Skin epidermis (tissue), 12 donors: ENCODE measurements around the gene PRKG2.

Experiments used
- H3K27ac ChIP-seq, 21 experiments: fragments of 200-600 bp; sonication (generic) in 11 of 21; one replicate each; pipeline ENCODE4 v1.5.0; 2020; ENCODE audit warnings: mild to moderate bottlenecking in 3 of 21, inconsistent platforms in 2 of 21, moderate library complexity in 2 of 21
- H3K4me3 ChIP-seq, 7 experiments: fragments of 200-600 bp; sonication (generic) in 2 of 7; one replicate each; pipeline ENCODE4 v1.5.0; 2020; ENCODE audit warnings: inconsistent platforms in 2 of 7, mild to moderate bottlenecking in 2 of 7, moderate library complexity in 1 of 7

PRKG2 gene

GRCh38 chr4:81164623-81165416 lies 50.2 kb downstream of the PRKG2 start:
- H3K4me3 ChIP-seq, result no peak overlapping the region
- H3K27ac ChIP-seq, result peak overlapping the region in 3 of 21 experiments; percentile 7 to 51 (median 8)

- H3K27ac ChIP-seq, result no peak overlapping the region
- no peak overlapping the region for H3K4me3 ChIP-seq
Observed at GRCh38 chr4:81164126-81164525, 50.9 kb downstream of the PRKG2 start.

- H3K4me3 ChIP-seq, result no peak overlapping the region
- H3K27ac ChIP-seq, result no peak overlapping the region
Observed at GRCh38 chr4:81162752-81163458, 52.1 kb downstream of the PRKG2 start.

GRCh38 chr4:81153714-81154323 lies 61.2 kb downstream of the PRKG2 start:
- H3K27ac ChIP-seq, result peak overlapping the region in 11 of 21 experiments; percentile 18 to 74 (median 58)
- peak overlapping the region in 5 of 7 experiments; percentile 12 to 42 (median 36) for H3K4me3 ChIP-seq

- Histone ChIP-seq H3K27ac (peak overlapping the region in 4 of 21 experiments; percentile 28 to 73 (median 64)), H3K4me3 (peak overlapping the region in 4 of 7 experiments; percentile 23 to 42 (median 37))
Observed at GRCh38 chr4:81152839-81153713, 61.9 kb downstream of the PRKG2 start.

GRCh38 chr4:81149976-81150375 lies 65.0 kb downstream of the PRKG2 start:
- Histone ChIP-seq H3K4me3 (no peak overlapping the region), H3K27ac (no peak overlapping the region)

- Histone ChIP-seq H3K27ac (no peak overlapping the region), H3K4me3 (no peak overlapping the region)
Observed at GRCh38 chr4:81148576-81148975, 66.4 kb downstream of the PRKG2 start.

- Histone ChIP-seq H3K4me3 (no peak overlapping the region), H3K27ac (no peak overlapping the region)
Observed at GRCh38 chr4:81146466-81146865, 68.6 kb downstream of the PRKG2 start.

- no peak overlapping the region for H3K27ac ChIP-seq
- no peak overlapping the region for H3K4me3 ChIP-seq
Observed at GRCh38 chr4:81143183-81143582, 71.8 kb downstream of the PRKG2 start.

GRCh38 chr4:81142744-81143143 lies 72.3 kb downstream of the PRKG2 start:
- H3K27ac ChIP-seq, result no peak overlapping the region
- no peak overlapping the region for H3K4me3 ChIP-seq

- no peak overlapping the region for H3K4me3 ChIP-seq
- H3K27ac ChIP-seq, result no peak overlapping the region
Observed at GRCh38 chr4:81137894-81138293, 77.1 kb downstream of the PRKG2 start.

GRCh38 chr4:81137446-81137845 lies 77.6 kb downstream of the PRKG2 start:
- H3K27ac ChIP-seq, result peak overlapping the region in 3 of 21 experiments; percentile 28 to 61 (median 47)
- H3K4me3 ChIP-seq, result no peak overlapping the region

- Histone ChIP-seq H3K27ac (peak overlapping the region in 8 of 21 experiments; percentile 28 to 67 (median 36)), H3K4me3 (no peak overlapping the region)
Observed at GRCh38 chr4:81136161-81136905, 78.7 kb downstream of the PRKG2 start.

GRCh38 chr4:81135501-81135900 lies 79.5 kb downstream of the PRKG2 start:
- no peak overlapping the region for H3K4me3 ChIP-seq
- H3K27ac ChIP-seq, result peak overlapping the region in 2 of 21 experiments; percentile 3 to 49

- Histone ChIP-seq H3K27ac (no peak overlapping the region), H3K4me3 (no peak overlapping the region)
Observed at GRCh38 chr4:81131563-81131962, 83.5 kb downstream of the PRKG2 start.

- no peak overlapping the region for H3K4me3 ChIP-seq
- no peak overlapping the region for H3K27ac ChIP-seq
Observed at GRCh38 chr4:81131066-81131465, 84.0 kb downstream of the PRKG2 start.

GRCh38 chr4:81130569-81130968 lies 84.5 kb downstream of the PRKG2 start:
- Histone ChIP-seq H3K4me3 (no peak overlapping the region), H3K27ac (no peak overlapping the region)

- Histone ChIP-seq H3K4me3 (no peak overlapping the region), H3K27ac (no peak overlapping the region)
Observed at GRCh38 chr4:81120055-81120454, 95.0 kb downstream of the PRKG2 start.

GRCh38 chr4:81118086-81118485 lies 96.9 kb downstream of the PRKG2 start:
- Histone ChIP-seq H3K27ac (no peak overlapping the region), H3K4me3 (no peak overlapping the region)
